Activated CD4-positive, alpha-beta T cell treated with anti-CD3 and anti-CD28 coated beads for 48 hours (primary cell): ENCODE measurements around the gene KIAA1586.
"Not testable (repeated sequence)": the region's sequence is repeated elsewhere in the genome, so short reads cannot be mapped to it uniquely, and the experiment has no call there.

Experiments used
- DNase-seq: peaks from one replicate; pipeline ENCODE4 v3.0.0-alpha.2; 2020

KIAA1586 gene

GRCh38 chr6:57048577-57048976 is 2.1 kb downstream of the KIAA1586 start:
- DNase-seq: no peak

DNA sequence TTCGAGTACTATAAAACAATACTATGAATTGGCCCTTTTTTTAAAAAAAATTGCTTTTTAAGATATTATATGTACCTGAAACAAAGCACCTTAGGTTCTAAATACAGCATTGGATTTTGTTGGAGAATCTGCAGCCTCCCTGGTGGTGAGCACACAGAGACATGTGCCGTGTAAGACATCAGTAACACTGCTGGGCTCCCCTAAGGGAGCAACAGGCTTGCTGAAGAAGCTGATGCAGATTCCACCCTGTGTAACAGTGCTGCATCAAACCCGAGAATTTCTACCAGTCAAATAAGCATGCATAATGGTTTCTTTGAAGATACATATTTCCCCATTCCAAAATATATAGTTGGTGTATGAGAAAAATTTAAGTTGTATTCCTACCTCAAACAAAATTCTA is 17.4 kb downstream of the KIAA1586 start:
- no peak for DNase-seq

GRCh38 chr6:57064809-57065208 is 18.3 kb downstream of the KIAA1586 start:
- DNase-seq: no peak

DNA sequence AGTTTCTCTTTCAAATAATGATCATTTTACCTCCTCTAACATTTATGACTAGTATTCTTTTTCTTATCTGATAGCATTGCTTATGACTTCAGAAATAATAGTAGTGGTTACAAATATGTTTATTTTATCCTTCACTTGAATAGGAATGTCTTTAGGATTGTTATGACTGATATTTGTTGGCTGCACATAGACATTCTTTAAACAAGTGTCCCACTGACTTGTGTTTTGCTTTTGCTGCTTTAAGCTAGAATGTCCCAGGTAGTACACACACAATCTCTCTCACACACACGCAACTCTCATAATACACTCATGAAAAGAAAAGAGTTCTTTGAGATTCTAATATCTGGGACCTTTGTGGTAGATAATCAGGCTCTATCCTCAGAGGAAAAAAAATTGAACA is 21.6 kb downstream of the KIAA1586 start:
- no peak for DNase-seq

- no peak for DNase-seq
These were observed 22.7 kb downstream of the KIAA1586 start for GRCh38 chr6:57069228-57069627.

DNA sequence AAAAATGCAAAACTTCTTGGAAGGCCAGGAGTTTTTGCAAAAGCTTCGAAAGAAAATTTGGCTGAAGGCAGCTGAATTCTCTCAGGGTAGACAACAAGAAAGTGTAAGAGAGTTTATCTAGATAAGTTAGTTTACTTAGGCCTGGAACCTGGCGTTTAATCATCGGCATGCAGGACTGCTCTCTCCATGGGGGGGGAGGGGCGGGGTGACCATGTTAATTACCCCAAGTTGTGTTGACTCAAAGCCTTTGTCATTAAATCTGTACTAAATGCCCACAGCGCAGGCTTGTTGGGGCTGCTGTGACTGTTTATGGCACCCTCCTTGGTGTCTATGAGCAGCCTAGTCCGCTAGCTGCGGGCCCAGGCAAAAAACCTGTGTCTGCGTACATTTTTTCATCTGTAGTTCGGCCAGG is 23.4 kb downstream of the KIAA1586 start:
- no peak for DNase-seq

DNA sequence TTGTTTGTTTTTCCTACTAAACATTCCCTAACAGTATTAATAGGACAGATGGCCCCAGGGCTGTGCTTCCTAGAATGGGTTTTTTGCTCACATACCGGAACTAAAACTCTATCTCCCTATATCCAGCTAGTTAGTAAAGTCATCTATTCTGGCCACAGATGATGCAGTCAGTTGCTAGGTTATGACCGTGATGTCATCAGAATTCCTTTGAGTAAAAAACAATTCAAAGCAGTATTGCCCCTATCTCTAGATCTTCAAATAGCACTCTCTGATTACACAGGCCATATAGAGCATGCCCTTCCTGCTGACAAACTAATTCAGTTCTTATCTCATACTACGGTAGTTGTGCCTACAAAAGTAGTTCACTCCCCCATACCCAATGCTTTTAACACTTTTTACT is 25.6 kb downstream of the KIAA1586 start:
- DNase-seq: no peak

DNA sequence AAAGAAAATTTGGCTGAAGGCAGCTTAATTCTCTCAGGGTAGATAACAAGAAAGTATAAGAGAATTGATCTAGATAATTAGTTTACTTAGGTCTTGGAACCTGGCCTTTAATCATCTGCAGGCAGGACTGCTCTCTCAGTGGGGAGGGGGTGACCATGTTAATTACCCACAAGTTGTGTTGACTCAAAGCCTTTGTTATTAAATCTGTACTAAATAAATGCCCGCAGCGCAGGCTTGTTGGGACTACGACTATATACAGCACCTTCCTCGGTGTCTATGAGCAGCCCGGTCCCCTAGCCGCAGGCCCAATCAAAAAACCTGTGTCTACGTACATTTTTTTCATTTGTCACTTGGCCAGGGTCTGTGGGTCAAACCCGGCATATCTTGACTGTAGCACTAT is 27.9 kb downstream of the KIAA1586 start:
- DNase-seq: no peak

GRCh38 chr6:57075092-57075491 is 28.6 kb downstream of the KIAA1586 start:
- DNase-seq: no peak

- no peak for DNase-seq
These were observed 32.2 kb downstream of the KIAA1586 start for GRCh38 chr6:57078531-57079207.

GRCh38 chr6:57085471-57085870 is 39.0 kb downstream of the KIAA1586 start:
- no peak for DNase-seq

DNA sequence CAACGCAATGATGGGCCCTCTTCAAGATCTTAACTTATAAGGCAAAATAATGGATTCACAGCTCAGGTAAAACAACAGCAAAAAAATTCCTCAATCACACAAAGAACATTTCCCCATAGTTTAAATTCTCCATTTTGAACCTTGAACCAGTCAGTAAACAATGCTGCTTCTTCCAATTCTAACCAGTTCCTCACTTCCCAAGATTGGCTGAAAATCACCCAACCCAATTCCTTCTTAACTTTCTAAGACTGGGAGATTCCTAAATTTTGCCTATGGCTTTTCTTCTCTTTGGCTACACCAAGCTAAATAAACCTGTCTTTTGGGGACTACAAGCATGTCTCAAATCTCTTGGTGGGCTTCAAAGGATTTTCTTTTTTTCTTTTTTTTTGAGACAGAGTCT is 40.4 kb downstream of the KIAA1586 start:
- DNase-seq: no peak

GRCh38 chr6:57087916-57088315 is 41.4 kb downstream of the KIAA1586 start:
- no peak for DNase-seq

DNA sequence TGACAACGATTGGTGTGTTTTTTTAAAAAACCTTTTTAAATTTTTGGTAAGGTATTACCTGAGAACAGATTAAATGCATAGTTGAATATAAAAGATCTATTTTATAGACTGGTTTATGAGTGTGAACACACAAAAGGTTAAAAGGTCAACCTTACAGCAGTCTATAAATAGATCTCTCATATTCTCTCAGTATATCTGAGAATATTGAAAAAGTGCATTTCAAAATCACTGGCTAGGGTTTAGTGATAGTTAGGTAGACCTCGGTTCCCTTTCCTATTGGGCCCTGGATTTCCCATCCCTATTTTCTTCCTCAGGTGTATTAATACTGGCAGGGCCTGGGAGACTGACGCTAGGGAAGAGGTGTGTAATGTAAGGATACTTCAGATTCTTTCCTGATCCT is 42.8 kb downstream of the KIAA1586 start:
- no peak for DNase-seq

GRCh38 chr6:57089687-57090457 is 43.4 kb downstream of the KIAA1586 start, which contains the start of gene ZNF451:
Gene ZNF451 (plus strand): TSS chr6:57090188. CDS start chr6:57090254, 66 bp downstream.
- DNase-seq: peak; percentile 98

- not testable (repeated sequence) for DNase-seq
These were observed 44.1 kb downstream of the KIAA1586 start for GRCh38 chr6:57090458-57091067.

DNA sequence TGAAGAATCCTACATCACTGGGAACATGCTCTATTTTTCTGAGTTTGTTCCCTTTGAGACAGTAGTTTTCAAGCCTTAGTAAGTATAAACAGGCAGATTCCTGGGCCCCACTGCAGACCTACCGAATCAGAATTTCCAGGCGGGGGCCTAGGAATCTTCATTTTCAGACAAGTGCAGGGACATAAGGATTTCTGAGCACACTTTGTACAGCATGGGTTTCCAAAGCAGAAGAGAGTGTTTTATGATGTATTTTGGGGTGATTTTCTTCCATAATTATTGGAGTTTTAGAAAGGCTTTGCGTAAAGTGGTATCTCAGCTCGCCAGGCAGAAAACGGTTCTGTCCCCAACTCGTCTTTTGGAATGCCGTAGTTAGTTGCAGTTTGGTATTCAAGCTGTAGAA is 44.9 kb downstream of the KIAA1586 start:
- DNase-seq: not testable (repeated sequence)

- DNase-seq: no peak
These were observed 48.2 kb downstream of the KIAA1586 start for GRCh38 chr6:57094689-57095088.

DNA sequence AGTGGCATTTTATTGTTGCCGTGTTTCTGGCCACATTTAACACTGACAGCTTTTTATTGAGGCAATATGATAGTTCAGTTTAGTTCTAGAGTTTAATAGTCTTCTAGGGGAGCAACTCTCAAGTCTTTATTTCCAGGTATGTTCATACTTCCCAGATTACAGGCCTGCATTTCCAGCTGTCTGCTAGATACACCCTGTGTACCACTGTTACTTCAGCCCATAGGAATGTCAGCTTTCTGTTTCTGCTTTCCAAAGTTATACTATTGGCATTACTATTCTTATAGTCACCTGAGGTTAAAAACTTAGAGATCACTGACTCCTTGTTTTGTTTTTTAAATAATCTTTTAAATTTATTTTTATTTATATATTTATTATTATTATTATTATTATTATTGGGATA is 51.1 kb downstream of the KIAA1586 start:
- DNase-seq: no peak

- no peak for DNase-seq
These were observed 56.5 kb downstream of the KIAA1586 start for GRCh38 chr6:57102976-57103375.

DNA sequence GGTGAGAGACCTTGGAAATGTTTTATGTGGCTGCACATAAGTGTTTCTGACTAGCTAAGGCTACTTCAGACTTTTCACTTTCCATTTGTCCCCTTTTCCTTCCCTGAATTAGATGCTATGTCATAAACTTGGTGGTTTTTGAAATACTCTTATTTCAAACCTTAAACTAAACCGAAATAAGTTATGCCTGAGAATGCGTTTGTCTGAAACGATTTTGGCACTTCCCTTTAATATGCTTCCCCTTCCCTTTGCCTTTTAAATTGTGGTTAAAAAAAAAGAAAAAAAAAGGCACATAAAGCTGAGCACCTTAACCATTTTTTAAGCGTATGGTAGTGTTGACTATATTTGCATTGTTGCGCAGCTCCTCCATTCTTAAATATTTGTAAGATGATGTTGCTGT is 57.8 kb downstream of the KIAA1586 start:
- no peak for DNase-seq
